Measurements from ENCODE around the gene GLCCI1. TPM values are rescaled to one million over a fixed set of nuclear protein-coding genes. Genes with fewer than 3 reads are reported as not detected.

The GLCCI1 gene
- polyA plus RNA-seq, 1 donor from 2014 or later = 4.9 TPM

DNA sequence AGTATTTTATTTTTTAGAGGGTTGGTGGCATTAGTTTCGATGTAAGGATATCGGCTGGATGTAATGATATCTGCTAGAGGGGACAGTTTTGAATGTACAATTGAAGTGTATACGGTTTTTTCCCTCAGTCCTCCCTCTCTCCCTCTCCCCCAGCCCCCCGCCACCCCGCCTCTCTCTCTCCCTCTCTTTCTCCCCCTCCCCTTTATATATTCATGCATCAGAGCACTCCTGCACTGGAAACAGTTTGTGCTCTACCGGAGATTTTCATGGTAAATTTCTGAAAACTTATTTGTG, 1.6 kb downstream of the GLCCI1 start:
- H3K9me3 Mint-ChIP-seq = no peaks in the 10 kb centered on the region
- H3K36me3 Mint-ChIP-seq = no peaks in the 10 kb centered on the region
- H3K4me3 Mint-ChIP-seq = no peak overlapping the region
- H3K4me1 Mint-ChIP-seq = peaks cover 15 to 24% (median 23%) of the 10 kb centered on the region in 3 donors
- no peak overlapping the region for H3K27ac Mint-ChIP-seq
- no peaks in the 10 kb centered on the region for H3K27me3 Mint-ChIP-seq

DNA sequence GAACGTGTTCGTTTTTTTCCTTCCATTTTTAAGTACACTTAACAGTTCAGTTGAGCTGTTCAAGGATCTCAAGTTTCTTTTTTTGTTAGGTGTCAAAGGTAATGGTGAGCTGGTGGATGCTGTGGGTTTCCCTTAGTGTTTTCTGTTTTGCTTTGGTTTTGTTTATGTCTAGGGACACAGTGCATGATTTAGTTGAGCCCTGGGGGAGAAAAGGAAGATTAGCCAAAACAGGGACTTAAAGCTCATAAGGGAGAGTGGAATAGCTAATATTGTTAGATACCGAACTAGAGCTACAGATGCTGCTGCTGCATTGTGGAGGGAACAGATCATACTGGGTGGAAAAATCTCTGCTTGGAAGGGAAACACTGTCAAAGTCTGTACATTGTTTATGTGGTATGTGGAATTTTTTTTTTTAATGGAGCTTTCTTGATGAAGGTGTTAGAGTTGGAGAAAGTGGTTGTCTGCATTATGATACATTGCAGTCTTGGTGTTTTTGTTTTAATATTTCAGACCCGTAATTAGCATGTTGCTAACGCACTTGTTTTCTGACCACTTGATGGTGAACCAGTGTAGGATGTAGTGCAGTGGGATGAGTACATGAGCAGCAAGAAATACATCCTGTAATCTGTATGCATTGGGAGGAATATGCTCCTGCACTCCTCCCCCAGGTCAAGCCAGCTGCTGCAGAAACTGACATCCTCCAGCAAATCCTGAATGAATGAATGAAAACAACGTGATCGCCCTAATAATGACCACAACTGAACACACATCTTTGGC, 2.1 kb downstream of the GLCCI1 start:
- Mint-ChIP-seq H3K4me1 (peaks cover 18 to 28% (median 26%) of the 10 kb centered on the region in 3 donors), H3K27me3 (no peaks in the 10 kb centered on the region), H3K9me3 (no peaks in the 10 kb centered on the region), H3K36me3 (no peaks in the 10 kb centered on the region), H3K4me3 (no peak overlapping the region), H3K27ac (no peak overlapping the region)

DNA sequence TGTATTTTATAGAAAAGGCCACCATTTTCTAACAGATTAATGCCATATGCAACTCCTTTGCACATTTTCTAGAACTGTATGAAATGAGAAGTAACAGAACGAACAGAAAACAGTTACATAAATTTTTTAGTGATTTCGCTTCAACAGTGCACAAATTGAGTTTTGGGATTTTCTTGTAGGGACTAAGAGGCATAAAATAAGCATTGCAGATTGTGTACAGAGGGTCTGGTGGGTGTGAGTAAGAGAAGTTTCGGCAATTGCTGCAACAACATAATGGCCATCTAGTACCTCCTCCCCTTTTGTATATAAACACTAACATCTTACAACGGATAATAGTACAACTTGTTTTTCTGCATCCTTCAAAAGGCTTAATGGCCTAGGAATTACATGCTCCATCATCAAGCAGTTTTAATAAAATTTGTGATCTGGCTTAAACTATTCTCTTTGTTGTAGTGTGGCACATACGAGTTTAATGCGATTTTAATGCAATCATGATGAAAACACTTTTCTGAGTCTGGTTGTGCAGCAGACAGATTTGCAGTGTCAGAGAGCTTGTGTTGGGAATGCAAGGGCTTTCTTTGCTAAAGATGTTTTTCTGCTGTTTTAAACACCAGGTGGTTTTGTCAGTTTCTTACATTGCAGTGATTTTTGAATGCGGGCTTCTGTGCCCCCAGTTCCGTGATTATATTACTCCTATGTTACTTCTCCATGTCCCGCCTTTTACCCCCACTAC, 2.9 kb downstream of the GLCCI1 start:
- Mint-ChIP-seq H3K36me3 (no peaks in the 10 kb centered on the region), H3K9me3 (no peaks in the 10 kb centered on the region), H3K27me3 (no peaks in the 10 kb centered on the region), H3K4me3 (no peak overlapping the region), H3K27ac (no peak overlapping the region), H3K4me1 (peaks cover 18 to 29% (median 29%) of the 10 kb centered on the region in 3 donors)

DNA sequence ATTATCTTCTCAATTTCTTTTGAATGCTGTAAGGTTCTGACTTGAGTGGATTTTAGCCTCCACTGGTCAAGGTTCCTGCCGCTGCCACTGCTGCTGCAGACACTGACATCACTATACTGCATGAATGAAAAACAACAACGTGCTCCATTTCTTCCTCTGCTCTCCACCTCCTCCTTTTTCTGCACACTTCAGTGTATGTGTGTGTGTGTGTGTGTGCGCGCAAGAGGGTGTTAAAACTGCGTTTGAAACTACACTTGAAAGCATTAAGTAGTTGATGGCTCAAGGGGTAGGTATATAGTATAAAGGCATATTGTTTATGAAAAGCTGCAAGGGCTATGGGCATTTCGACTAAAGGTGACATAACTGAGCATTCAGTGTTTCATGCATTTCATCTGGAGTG, 3.5 kb downstream of the GLCCI1 start:
- Mint-ChIP-seq H3K36me3 (no peaks in the 10 kb centered on the region), H3K27ac (no peak overlapping the region), H3K27me3 (no peaks in the 10 kb centered on the region), H3K4me3 (no peak overlapping the region), H3K9me3 (no peaks in the 10 kb centered on the region), H3K4me1 (peaks cover 19 to 31% (median 29%) of the 10 kb centered on the region in 3 donors)

DNA sequence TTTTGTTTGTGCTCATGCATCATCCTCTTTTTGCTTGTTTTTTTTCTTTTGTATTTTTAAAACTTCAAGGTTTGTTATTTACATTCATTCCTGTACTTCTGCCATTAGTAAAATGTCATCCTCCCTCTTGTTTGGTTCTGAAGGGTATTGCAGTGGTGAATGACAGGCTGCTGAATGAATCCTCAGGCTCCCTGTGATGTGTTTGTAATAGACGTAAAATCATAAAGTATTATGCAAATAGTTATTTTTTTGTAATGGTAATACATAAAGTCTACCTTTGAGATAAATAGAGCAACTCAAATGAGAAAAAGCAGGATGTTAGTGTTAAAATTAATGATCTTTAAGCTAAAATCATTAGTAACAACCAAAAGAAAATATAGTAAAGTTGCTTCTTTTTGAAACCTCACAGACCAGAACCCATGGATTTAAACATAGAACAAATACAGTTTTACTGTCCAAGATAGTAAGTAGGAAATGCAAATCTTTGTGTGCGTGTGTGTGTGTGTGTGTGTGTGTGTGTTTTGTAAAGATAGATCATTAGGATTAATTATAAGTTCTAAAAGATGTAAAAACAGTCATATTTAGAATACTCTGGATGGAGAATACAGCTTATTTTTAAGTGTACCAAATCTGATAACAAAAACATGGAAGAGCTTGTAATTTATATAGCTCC, 4.5 kb downstream of the GLCCI1 start:
- H3K27ac Mint-ChIP-seq = peak overlapping the region in 2 of 3 donors; percentile 15 to 83
- H3K9me3 Mint-ChIP-seq = no peaks in the 10 kb centered on the region
- peak overlapping the region; percentile 53 to 85 (median 62) for H3K4me3 Mint-ChIP-seq
- peaks cover 27 to 36% (median 34%) of the 10 kb centered on the region in 3 donors for H3K4me1 Mint-ChIP-seq
- no peaks in the 10 kb centered on the region for H3K27me3 Mint-ChIP-seq
- H3K36me3 Mint-ChIP-seq = no peaks in the 10 kb centered on the region

DNA sequence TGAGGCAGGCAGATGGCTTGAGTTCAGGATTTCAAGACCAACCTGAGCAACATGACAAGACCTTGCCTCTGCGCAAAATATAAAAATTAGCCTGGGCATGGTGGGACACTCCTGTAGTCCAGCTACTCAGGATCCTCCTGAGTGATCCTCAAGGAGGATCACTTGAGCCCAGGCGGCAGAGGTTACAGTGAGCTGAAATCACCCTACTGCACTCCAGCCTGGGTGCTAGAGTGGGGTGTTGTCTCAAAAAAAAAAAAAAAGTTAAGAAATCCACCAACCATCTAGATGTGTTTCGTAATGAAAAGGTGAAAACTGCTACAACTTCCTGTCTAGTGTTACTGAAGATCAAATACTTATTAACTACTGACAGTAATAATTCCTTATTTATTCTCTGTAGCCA, 8.1 kb downstream of the GLCCI1 start:
- H3K27me3 Mint-ChIP-seq = no peaks in the 10 kb centered on the region
- peak overlapping the region in 1 of 4 donors; percentile 52 for H3K4me3 Mint-ChIP-seq
- H3K36me3 Mint-ChIP-seq = no peaks in the 10 kb centered on the region
- H3K27ac Mint-ChIP-seq = no peak overlapping the region
- peaks cover 37 to 47% (median 44%) of the 10 kb centered on the region in 3 donors for H3K4me1 Mint-ChIP-seq
- no peaks in the 10 kb centered on the region for H3K9me3 Mint-ChIP-seq

DNA sequence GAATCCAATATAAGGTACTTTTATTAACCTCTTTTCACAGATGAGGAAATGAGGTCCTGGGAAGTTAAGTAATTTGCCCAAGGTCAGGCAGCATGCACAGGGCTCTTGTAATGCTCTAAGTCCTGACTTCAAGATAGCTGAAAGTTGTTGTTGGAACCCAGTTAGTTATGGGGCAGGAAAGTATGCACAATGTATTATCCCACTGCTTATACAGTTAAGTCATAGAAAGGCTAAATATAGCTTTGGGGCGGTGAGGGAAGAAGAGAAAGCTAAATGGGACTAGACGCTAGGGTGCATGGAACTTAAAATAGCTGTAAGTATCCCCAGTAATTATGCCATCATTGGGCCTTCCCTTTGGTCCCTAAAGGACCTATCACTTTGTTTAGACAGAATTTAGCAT, 9.2 kb downstream of the GLCCI1 start:
- peak overlapping the region in 1 of 3 donors; percentile 59 for H3K27ac Mint-ChIP-seq
- peak overlapping the region in 1 of 4 donors; percentile 46 for H3K4me3 Mint-ChIP-seq
- H3K4me1 Mint-ChIP-seq = peaks cover 41 to 49% (median 47%) of the 10 kb centered on the region in 3 donors
- H3K36me3 Mint-ChIP-seq = no peaks in the 10 kb centered on the region
- H3K9me3 Mint-ChIP-seq = no peaks in the 10 kb centered on the region
- H3K27me3 Mint-ChIP-seq = no peaks in the 10 kb centered on the region

DNA sequence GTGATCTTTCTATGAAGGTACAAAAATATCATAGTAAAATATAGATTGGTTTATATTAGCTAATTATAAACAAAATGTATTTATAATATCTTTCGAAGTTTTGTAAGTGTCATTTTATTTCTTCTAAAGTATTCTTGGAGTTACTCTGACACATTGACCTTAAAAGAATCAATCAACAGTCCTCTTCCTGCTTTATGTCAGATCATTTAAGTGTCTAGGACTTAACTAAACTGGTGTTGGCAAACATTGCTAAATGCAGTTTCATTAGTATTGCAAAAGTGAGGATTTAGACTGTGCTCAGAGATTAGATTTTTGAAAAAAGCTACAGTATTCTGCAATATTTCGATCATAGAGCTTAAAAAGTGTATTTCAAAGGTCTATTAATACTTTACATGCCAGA, 10.3 kb downstream of the GLCCI1 start:
- Mint-ChIP-seq H3K27me3 (no peaks in the 10 kb centered on the region), H3K4me3 (peak overlapping the region in 1 of 4 donors; percentile 50), H3K4me1 (peaks cover 34 to 45% (median 43%) of the 10 kb centered on the region in 3 donors), H3K9me3 (no peaks in the 10 kb centered on the region), H3K27ac (no peak overlapping the region), H3K36me3 (no peaks in the 10 kb centered on the region)

DNA sequence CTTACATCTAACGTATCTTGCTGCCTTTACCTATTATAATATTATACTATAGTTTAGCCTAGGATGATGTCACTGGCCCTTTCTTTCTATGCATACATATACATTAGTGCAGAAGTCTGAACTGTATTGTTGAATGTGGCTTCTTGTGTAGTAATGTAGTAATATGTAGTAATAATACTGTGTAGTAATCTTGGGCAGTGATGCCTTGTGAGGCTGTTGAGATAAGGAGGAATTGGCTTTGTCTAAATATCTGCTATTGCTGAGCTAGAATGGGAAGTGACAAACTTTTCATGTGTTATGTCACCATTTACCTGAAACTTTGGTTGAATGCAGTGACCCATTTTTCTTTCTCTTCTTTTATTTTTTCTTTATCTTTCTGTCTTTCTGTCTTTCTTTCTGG, 11.0 kb downstream of the GLCCI1 start:
- Mint-ChIP-seq H3K27ac (peak overlapping the region in 1 of 3 donors; percentile 53), H3K4me1 (peaks cover 34 to 42% (median 40%) of the 10 kb centered on the region in 3 donors), H3K36me3 (no peaks in the 10 kb centered on the region), H3K4me3 (peak overlapping the region in 1 of 4 donors; percentile 65), H3K27me3 (no peaks in the 10 kb centered on the region), H3K9me3 (no peaks in the 10 kb centered on the region)

DNA sequence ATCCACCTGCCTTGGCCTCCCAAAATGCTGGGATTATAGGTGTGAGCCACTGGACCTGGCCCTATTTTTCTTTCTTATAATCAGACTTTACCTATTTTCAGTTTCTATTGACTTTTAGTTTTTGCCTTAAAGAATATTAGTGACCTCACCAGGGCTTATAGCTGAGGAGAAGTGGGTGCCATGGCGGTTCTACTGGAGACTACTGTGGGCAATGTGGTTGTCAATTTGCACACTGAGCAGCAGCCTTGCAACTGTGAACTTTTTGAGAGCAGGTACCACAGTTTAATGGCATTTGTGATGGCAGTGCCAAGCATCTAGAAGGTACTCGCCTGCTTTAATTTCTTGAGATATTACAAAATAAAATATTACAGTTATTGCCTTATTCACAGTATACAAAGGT, 11.5 kb downstream of the GLCCI1 start:
- peaks cover 2% of the 10 kb centered on the region for H3K36me3 Mint-ChIP-seq
- peaks cover 35 to 43% (median 41%) of the 10 kb centered on the region in 3 donors for H3K4me1 Mint-ChIP-seq
- H3K27me3 Mint-ChIP-seq = no peaks in the 10 kb centered on the region
- H3K9me3 Mint-ChIP-seq = no peaks in the 10 kb centered on the region
- no peak overlapping the region for H3K27ac Mint-ChIP-seq
- H3K4me3 Mint-ChIP-seq = peak overlapping the region in 1 of 4 donors; percentile 65

DNA sequence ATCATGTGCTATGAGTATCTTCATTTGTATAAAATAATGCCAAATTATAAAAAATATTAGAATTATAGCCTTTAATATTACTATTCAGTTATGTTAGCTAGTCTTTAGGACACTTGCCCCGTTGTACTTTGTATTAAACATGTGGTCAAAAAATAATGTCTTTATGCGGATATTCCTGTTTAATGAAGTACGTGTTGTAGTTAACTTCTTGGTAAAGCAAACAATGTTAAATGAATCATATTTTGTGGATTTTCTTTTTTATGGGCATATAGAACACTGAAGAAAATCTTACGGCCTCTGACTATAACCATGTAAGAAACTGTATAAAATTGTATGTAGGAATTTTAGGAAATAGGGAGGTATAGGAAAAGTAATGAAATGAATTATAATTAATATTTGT, 14.3 kb downstream of the GLCCI1 start:
- Mint-ChIP-seq H3K9me3 (no peaks in the 10 kb centered on the region), H3K4me3 (no peak overlapping the region), H3K27me3 (no peaks in the 10 kb centered on the region), H3K36me3 (peaks cover 4% of the 10 kb centered on the region), H3K27ac (no peak overlapping the region), H3K4me1 (peaks cover 37 to 40% (median 39%) of the 10 kb centered on the region in 3 donors)

DNA sequence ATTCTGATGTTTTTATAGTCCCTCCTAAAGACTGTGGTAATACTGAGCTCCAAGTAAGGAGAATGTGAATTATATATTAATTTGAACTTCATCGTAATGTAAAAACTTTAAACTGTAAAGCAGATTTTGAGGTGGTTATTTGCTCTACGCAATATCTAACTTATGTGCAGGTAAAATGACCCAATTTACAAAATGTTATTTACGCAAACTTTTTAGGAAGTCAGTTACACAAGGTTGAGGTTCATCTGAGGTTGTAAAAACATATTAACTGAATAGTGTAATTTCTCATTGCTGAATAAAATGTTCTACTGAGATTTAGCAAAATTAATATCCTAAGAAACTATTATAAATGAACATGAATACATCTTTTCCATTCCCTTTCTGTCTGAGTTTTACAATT, 15.8 kb downstream of the GLCCI1 start:
- Mint-ChIP-seq H3K4me1 (peaks cover 43 to 48% (median 45%) of the 10 kb centered on the region in 3 donors), H3K9me3 (no peaks in the 10 kb centered on the region), H3K27ac (no peak overlapping the region), H3K4me3 (no peak overlapping the region), H3K36me3 (peaks cover 4% of the 10 kb centered on the region), H3K27me3 (no peaks in the 10 kb centered on the region)

DNA sequence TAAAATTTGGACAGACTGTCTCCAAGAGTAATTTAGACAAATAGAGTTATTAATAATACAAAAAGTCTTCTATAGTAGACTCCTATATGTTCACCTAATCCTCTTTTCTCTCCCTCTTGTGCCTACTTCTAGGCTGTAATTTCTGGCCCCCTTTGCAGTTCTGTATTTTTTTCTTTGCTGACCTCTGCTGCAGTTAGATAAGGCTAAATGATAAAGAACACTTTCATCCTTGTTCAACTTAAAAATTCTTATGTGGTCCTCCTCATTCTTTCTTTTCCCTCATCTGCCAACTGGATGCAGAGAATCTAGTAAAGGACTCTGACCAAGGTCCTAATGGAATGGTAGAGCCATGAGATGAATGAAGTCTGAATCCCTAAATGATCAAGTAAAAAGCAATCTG, 20.1 kb downstream of the GLCCI1 start:
- peaks cover 37 to 51% (median 44%) of the 10 kb centered on the region in 3 donors for H3K4me1 Mint-ChIP-seq
- H3K9me3 Mint-ChIP-seq = peaks cover 2 to 16% (median 9%) of the 10 kb centered on the region in 3 donors
- no peaks in the 10 kb centered on the region for H3K27me3 Mint-ChIP-seq
- H3K36me3 Mint-ChIP-seq = peaks cover 11% of the 10 kb centered on the region
- H3K27ac Mint-ChIP-seq = peak overlapping the region in 1 of 3 donors; percentile 27
- H3K4me3 Mint-ChIP-seq = peak overlapping the region in 1 of 4 donors; percentile 69

DNA sequence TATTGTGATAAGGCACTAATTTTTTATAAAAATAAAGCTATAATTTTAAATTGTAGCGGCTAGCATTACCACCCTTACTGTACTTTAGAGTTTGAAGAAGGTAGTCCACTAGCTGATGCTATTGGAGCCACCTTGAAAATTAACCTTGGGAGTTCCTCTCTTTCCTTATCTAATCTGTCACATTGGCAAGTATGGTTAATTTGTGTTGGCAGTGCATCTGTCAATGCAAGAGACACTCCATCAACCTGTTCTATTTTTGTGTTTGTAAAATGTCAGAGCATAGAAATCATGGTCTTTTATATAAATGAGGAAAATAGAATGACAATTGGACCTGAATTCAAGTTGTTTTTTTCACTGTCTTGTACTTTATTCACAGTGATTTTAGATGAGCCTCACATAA, 20.5 kb downstream of the GLCCI1 start:
- Mint-ChIP-seq H3K9me3 (peaks cover 2 to 16% (median 9%) of the 10 kb centered on the region in 3 donors), H3K4me1 (peaks cover 37 to 51% (median 42%) of the 10 kb centered on the region in 3 donors)

More for the DNA sequence above, 20.5 kb downstream of the GLCCI1 start:
- Mint-ChIP-seq H3K4me3 (peak overlapping the region in 1 of 4 donors; percentile 2), H3K36me3 (peaks cover 11% of the 10 kb centered on the region), H3K27me3 (no peaks in the 10 kb centered on the region), H3K27ac (peak overlapping the region in 2 of 3 donors; percentile 0 to 10)
